Heart left ventricle (tissue), 16 donors: ENCODE measurements around the gene ALX1. TPM values are rescaled to one million over a fixed set of nuclear protein-coding genes. Genes with fewer than 3 reads are reported as not detected.
"Not testable (repeated sequence)": the region's sequence is repeated elsewhere in the genome, so short reads cannot be mapped to it uniquely, and the experiment has no call there.

ENCODE experiments used
- ATAC-seq, 4 donors: fragments of 200-7000 bp; cut with Tn5 transposase; one replicate each; pipeline ENCODE4 v1.9.1; 2020 to 2022; ENCODE audit warnings: moderate library complexity in 4 of 4, mild to moderate bottlenecking in 3 of 4, moderate number of reproducible peaks in 1 of 4
- DNase-seq, 5 donors: peaks; one replicate each; pipeline ENCODE4 v3.0.0-alpha.2; 2020
- H3K27ac ChIP-seq, 12 donors: fragments of 200-600 bp; sonication (generic) in 4 of 12; one replicate each; pipeline versions ENCODE4 v1.5.0 to v1.8.0; 2016 to 2022; ENCODE audit warnings: mild to moderate bottlenecking in 2 of 12
- H3K27me3 ChIP-seq, 9 donors: fragments of 200-600 bp; sonication (generic) in 2 of 9; one replicate each; pipeline versions ENCODE4 v1.5.1 to v1.8.0; 2016 to 2022; ENCODE audit warnings: mild to moderate bottlenecking in 3 of 9
- H3K36me3 ChIP-seq, 9 donors: fragments of 200-600 bp; sonication (generic) in 2 of 9; one replicate each; pipeline versions ENCODE4 v1.5.0 to v1.8.0; 2018 to 2022; ENCODE audit warnings: mild to moderate bottlenecking in 2 of 9
- H3K4me1 ChIP-seq, 12 donors: fragments of 200-600 bp; sonication (generic) in 4 of 12; one replicate each; pipeline versions ENCODE4 v1.5.0 to v1.8.0; 2016 to 2022; ENCODE audit warnings: mild to moderate bottlenecking in 3 of 12
- H3K4me3 ChIP-seq, 12 donors: fragments of 200-600 bp; sonication (generic) in 4 of 12; one replicate each; pipeline versions ENCODE4 v1.5.0 to v1.8.0; 2017 to 2022; ENCODE audit warnings: mild to moderate bottlenecking in 9 of 12, moderate library complexity in 4 of 12
- H3K9me3 ChIP-seq, 12 donors: fragments of 200-600 bp; sonication (generic) in 4 of 12; one replicate each; pipeline versions ENCODE4 v1.5.0 to v1.8.0; 2016 to 2022; ENCODE audit warnings: mild to moderate bottlenecking in 1 of 12
- POLR2A ChIP-seq, 2 donors: fragments of 450-650 bp; IDR thresholded peaks; one replicate each; pipeline ENCODE4 v1.6.1; 2017; ENCODE audit warnings: antibody characterized with exemption in 2 of 2, mild to moderate bottlenecking in 2 of 2, moderate library complexity in 2 of 2
- WGBS, 4 donors: extraction: QIAGEN DNeasy Blood & Tissue Kit in 2 of 4; methylation state at CpG; one replicate each; pipeline versions ENCODE4 v1.1.5 to v1.1.7; 2013 to 2018; 5-methylcytosine and 5-hydroxymethylcytosine counted together
- intact Hi-C, 10 donors: fragments of 100-400 bp; cut with DNase I; formaldehyde crosslinking; loops; one replicate each; pipeline versions ENCODE4 v1.11.1 to v1.14.2; 2022
- polyA plus RNA-seq, 2 donors: library from polyadenylated mRNA; stranded (reverse); fragments of 200-250 nt; gene quantifications; one replicate each; pipeline ENCODE4 v1.2.3, GENCODE V29; 2013
- total RNA-seq, 9 donors: library from RNA; depleted of rRNA in 2 of 9; stranded (reverse); fragments of >200 nt in 2 of 9; fragmentation: NEBNext Ultra II Directional in 3 of 9; extraction: Animal tissue kit (Norgen Biotek cat#: 25700) in 3 of 9; gene quantifications; one replicate each; pipeline versions ENCODE4 v1.1.0 to v1.2.4, GENCODE V29; 2016 to 2023
- TF ChIP-seq, protein P1 (sequence below), 12 donors: fragments of 200-600 bp; sonication (generic) in 4 of 12; IDR thresholded peaks; one replicate each; pipeline versions ENCODE4 v1.5.0 to v1.8.0; 2018 to 2022; ENCODE audit warnings: antibody characterized with exemption in 12 of 12, mild to moderate bottlenecking in 5 of 12
- donor health status: ischemic (EF 13 %, LVEDD 7.1; RV severe dilation, severe dysfunction).
- donor health status: healthy with polysubstance abuse.
- donor health status: DM: no; HTN: yes; CAD: no.
- donor health status: DM: no; HTN: no; CAD: no.
- donor health status: ischemic (EF 25% LVEDD 6.9; RV normal size, moderate dysfunction).
- donor health status: ischemic (EF 25% LVEDD 5.7; RV mildly dilated, moderate dysfunction).
- donor health status: healthy.
- donor health status: DM: yes; HTN: yes; CAD: no.
- donor health status: ischemic (EF 35%, LVEDD 5.7; RV mildly dilated, moderate dysfunction).
- donor health status: nonischemic (EF 11% LVEDD 7.7; RV severe dilation, severe dysfunction).
- donor health status: DM: yes; HTN: yes; CAD: no.
- donor health status: PGD.
- donor health status: ischemic (EF 29% LVEDD 5.4; RV normal size, mild dysfunction).
- donor health status: nonischemic (EF 23%, LVEDD 6.1; RV moderate dilation, normal function).

ALX1 gene
- total and polyA plus RNA-seq, 11 donors, result not detected

DNA sequence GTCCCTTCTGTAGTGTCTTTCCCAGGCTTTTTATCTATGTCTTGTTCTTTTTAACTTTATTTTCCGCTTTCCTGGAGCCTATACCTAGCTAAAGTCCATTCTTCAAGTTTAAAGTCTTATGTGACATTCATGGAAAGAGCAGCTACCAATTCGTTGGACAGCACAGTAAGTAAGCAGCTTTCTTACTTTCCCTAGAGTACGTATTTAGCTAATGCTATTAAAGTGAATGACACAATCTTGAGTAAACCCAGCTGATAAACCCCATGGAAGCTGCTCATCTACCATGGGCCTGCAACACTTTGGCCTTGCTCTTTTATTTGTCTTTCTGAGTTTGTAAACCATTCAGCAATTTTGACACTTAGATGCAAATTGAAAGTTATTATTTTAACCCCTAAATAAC lies 30.0 kb downstream of the ALX1 start:
- intact Hi-C loops, result loop anchor here in 1 of 10 donors (5.0 kb wide), 1 partner anchor 137 kb away; no protein-coding TSS in a partner anchor
- no peak for ATAC-seq
- no peaks in the 10 kb centered on the region for H3K4me1 ChIP-seq

DNA sequence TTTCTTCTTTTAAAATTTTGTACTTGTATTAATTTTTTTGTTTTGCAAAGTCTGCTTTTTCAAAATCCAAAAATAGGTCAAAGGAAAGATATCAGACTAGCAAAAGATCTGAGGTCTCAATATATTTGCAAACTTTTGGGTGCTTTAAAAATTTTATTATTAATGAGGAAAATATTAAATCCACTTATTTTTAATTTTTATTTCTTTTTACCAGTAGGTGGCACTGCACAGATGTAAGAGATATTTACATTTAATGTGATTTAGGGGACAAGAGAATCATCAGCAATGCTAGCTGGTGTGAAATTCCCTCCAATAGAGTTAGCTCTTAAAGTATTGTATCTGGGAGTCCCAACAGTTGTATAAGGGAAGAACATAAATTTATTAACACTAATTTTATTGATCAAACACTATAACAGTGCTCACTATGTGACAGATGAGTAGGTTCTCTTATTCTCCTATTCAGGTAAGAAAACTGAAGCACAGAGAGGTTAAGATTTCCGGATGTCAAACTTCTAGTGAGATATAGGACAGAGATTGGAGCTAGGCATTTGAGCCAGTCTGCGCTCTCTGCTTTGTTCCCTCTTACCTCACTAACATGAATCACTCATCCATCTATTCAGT lies 30.5 kb downstream of the ALX1 start:
- intact Hi-C loops, result loop anchor here in 1 of 10 donors (5.0 kb wide), 1 partner anchor 137 kb away; no protein-coding TSS in a partner anchor
- no peaks in the 10 kb centered on the region for H3K36me3 ChIP-seq
- peaks cover 0 to 14% (median 0%) of the 10 kb centered on the region in 9 donors for H3K27me3 ChIP-seq
- no peak overlapping the region for H3K4me3 ChIP-seq
- ATAC-seq (no peak), DNase-seq (no peak)
- WGBS, 4 donors, result 83 to 91% (median 89%) methylated on average over 2 of the region's 2 CpGs
- TF ChIP-seq, protein P1, sequence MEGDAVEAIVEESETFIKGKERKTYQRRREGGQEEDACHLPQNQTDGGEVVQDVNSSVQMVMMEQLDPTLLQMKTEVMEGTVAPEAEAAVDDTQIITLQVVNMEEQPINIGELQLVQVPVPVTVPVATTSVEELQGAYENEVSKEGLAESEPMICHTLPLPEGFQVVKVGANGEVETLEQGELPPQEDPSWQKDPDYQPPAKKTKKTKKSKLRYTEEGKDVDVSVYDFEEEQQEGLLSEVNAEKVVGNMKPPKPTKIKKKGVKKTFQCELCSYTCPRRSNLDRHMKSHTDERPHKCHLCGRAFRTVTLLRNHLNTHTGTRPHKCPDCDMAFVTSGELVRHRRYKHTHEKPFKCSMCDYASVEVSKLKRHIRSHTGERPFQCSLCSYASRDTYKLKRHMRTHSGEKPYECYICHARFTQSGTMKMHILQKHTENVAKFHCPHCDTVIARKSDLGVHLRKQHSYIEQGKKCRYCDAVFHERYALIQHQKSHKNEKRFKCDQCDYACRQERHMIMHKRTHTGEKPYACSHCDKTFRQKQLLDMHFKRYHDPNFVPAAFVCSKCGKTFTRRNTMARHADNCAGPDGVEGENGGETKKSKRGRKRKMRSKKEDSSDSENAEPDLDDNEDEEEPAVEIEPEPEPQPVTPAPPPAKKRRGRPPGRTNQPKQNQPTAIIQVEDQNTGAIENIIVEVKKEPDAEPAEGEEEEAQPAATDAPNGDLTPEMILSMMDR (IDR thresholded peaks at IDR 0.05), result peak in 9 of 12 donors; percentile 10 to 46 (median 28)
- no peak for TF ChIP-seq POLR2A (IDR thresholded peaks at IDR 0.05)
- no peaks in the 10 kb centered on the region for H3K4me1 ChIP-seq
- no peak overlapping the region for H3K27ac ChIP-seq
- no peaks in the 10 kb centered on the region for H3K9me3 ChIP-seq

More for the DNA sequence above, 30.0 kb downstream of the ALX1 start:
- H3K27ac ChIP-seq, result no peak overlapping the region
- no peak overlapping the region for H3K4me3 ChIP-seq
- 38 to 49% (median 44%) methylated on average over 3 of the region's 3 CpGs for WGBS, 4 donors
- H3K9me3 ChIP-seq, result no peaks in the 10 kb centered on the region
- no peaks in the 10 kb centered on the region for H3K36me3 ChIP-seq
- H3K27me3 ChIP-seq, result peaks cover 0 to 15% (median 0%) of the 10 kb centered on the region in 9 donors
- TF ChIP-seq, protein P1 (IDR thresholded peaks at IDR 0.05), result no peak
- no peak for TF ChIP-seq POLR2A (IDR thresholded peaks at IDR 0.05)
- no peak for DNase-seq

DNA sequence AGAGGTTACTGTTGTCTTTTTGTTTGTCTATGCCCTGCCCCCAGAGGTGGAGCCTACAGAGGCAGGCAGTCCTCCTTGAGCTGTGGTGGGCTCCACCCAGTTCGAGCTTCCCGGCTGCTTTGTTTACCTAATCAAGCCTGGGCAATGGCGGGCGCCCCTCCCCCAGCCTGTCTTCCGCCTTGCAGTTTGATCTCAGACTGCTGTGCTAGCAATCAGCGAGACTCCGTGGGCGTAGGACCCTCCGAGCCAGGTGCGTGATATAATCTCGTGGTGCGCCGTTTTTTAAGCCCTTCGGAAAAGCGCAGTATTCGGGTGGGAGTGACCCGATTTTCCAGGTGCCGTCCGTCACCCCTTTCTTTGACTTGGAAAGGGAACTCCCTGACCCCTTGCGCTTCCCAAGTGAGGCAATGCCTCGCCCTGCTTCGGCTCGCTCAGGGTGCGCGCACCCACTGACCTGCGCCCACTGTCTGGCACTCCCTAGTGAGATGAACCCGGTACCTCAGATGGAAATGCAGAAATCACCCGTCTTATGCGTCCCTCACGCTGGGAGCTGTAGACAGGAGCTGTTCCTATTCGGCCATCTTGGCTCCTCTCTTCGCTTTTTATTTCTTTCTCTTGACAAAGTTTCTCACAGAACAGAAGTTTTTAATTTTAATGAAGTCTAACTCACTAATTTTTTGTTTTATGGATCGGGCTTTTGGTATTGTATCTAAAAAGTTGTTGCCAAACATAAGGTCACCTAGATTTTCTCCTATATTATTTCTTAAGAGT lies 38.0 kb downstream of the ALX1 start:
- ATAC-seq, H3K4me1 ChIP-seq, H3K27me3 ChIP-seq, H3K9me3 ChIP-seq, H3K27ac ChIP-seq, intact Hi-C loops, H3K36me3 ChIP-seq, H3K4me3 ChIP-seq, DNase-seq: not testable (repeated sequence)
- WGBS, 4 donors, result 84 to 91% (median 84%) methylated on average over 32 to 33 of the region's 33 CpGs

DNA sequence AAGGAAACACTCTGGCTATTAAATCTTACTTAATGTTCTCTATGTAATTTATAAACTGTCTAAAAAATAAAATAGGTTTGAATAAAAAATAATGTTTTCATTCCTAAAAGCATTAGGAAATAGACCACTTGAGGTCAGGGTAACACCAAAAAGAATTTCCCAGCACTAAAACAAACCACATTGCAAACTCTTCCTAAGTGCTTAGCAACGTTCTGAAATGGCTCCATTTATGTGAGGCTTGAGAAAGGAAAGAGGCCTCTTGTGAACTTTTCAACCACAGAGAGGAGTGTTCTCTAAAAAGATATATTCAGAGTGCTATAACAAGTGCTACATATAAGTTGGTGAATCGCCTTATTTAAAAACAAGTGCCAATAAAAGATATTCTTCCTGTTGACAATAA lies 42.7 kb downstream of the ALX1 start:
- Histone ChIP-seq H3K4me1 (no peaks in the 10 kb centered on the region), H3K4me3 (no peak overlapping the region), H3K36me3 (no peaks in the 10 kb centered on the region), H3K27me3 (peaks cover 0 to 6% (median 0%) of the 10 kb centered on the region in 9 donors), H3K9me3 (no peaks in the 10 kb centered on the region), H3K27ac (no peak overlapping the region)
- TF ChIP-seq, protein P1 (IDR thresholded peaks at IDR 0.05), result no peak
- no peak for TF ChIP-seq POLR2A (IDR thresholded peaks at IDR 0.05)
- intact Hi-C loops, result no loop called here
- DNase-seq (no peak), ATAC-seq (no peak)
- WGBS, 4 donors, result 48 to 55% (median 48%) methylated on average over 2 of the region's 2 CpGs
